OCI-LY3 (cell line): Measurements from ENCODE around the gene PMFBP1.

Source experiments
- H2AFZ ChIP-seq: fragments of 200-600, 300-600 bp; shearing (Covaris generic); 2 replicates; pipeline ENCODE4 v1.6.0; 2014; ENCODE audit warnings: antibody characterized with exemption, low read depth, low read length
- H3K27ac ChIP-seq: fragments of 200-600, 300-600 bp; sonication (generic); 2 replicates; pipeline ENCODE4 v1.5.1; 2014; ENCODE audit warnings: mild to moderate bottlenecking, low read length, moderate library complexity, mixed read lengths
- H3K27me3 ChIP-seq: fragments of 200-600, 300-600 bp; sonication (generic); 2 replicates; pipeline ENCODE4 v1.6.1; 2014; ENCODE audit warnings: low read depth, low read length, mixed read lengths
- H3K36me3 ChIP-seq: fragments of 200-600, 300-600 bp; sonication (generic); replicated peaks from 2 replicates; pipeline ENCODE3; 2014; ENCODE audit warnings: low read depth, low read length, mixed read lengths
- H3K4me1 ChIP-seq: fragments of 300-600, 200-600 bp; sonication (generic); 2 replicates; pipeline ENCODE4 v1.6.1; 2014; ENCODE audit warnings: low read length, mixed read lengths
- H3K4me2 ChIP-seq: fragments of 200-600, 300-600 bp; sonication (generic); 2 replicates; pipeline ENCODE4 v1.6.1; 2014; ENCODE audit warnings: low read length, mixed read lengths
- H3K4me3 ChIP-seq: fragments of 300-600, 200-600 bp; sonication (generic); 2 replicates; pipeline ENCODE4 v1.5.1; 2014; ENCODE audit warnings: antibody characterized with exemption, mild to moderate bottlenecking, low read length, moderate library complexity
- H3K79me2 ChIP-seq: fragments of 300-600, 200-600 bp; shearing (Covaris generic); 2 replicates; pipeline ENCODE4 v1.6.1; 2014; ENCODE audit warnings: mild to moderate bottlenecking, low read length, mixed read lengths
- H3K9ac ChIP-seq: fragments of 300-600, 200-600 bp; shearing (Covaris generic); 2 replicates; pipeline ENCODE4 v1.6.0; 2014; ENCODE audit warnings: mild to moderate bottlenecking, low read length, moderate library complexity
- H3K9me3 ChIP-seq: fragments of 200-600, 300-600 bp; shearing (Covaris generic); 2 replicates; pipeline ENCODE4 v1.6.1; 2014; ENCODE audit warnings: low read length, mixed read lengths; ENCODE audit not compliant: insufficient read depth
- H4K20me1 ChIP-seq: fragments of 200-600, 300-600 bp; sonication (generic); 2 replicates; pipeline ENCODE4 v1.6.1; 2016; ENCODE audit warnings: low read length, mixed read lengths; ENCODE audit not compliant: insufficient read depth
- EZH2phosphoT487 ChIP-seq: fragments of 200-600 bp; shearing (Covaris generic); IDR thresholded peaks from 2 replicates; pipeline ENCODE4 v1.6.1; 2018; ENCODE audit warnings: antibody characterized with exemption, mixed run types, low read depth
- TF ChIP-seq, protein P1 (sequence below): fragments of 200-600, 300-600 bp; sonication (generic); IDR thresholded peaks from 2 replicates; pipeline ENCODE4 v1.5.1; 2014; ENCODE audit warnings: antibody characterized with exemption, low read length, low read depth

PMFBP1 gene

DNA sequence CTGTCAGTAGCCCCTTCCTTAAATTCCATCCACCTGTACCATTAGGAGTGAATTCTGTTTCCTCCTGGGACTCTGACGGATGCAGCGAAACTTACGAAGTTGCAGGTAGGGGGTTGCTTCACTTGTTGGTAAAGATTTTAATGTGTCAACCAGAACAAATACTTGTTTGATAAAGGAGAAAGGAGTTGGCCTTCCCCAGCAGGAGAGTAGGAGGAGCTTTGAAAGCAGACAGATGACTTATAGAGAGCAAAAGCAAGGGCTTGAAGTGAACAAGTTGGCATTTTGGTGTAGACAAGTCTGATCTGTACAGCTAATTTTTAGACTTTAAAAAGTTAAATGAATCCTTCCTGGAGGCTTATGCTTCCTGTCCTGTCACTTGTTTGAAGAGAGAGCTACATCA, 38.1 kb upstream of the PMFBP1 start:
- H4K20me1 ChIP-seq, result no peaks in the 10 kb centered on the region
- H3K9ac ChIP-seq, result no peak overlapping the region
- no peaks in the 10 kb centered on the region for H3K79me2 ChIP-seq
- H3K36me3 ChIP-seq, result no peaks in the 10 kb centered on the region
- no peak overlapping the region for H2AFZ ChIP-seq
- H3K9me3 ChIP-seq, result peaks cover 4% of the 10 kb centered on the region; the same call in 1 of the 2 replicates
- H3K27ac ChIP-seq, result no peak overlapping the region
- H3K4me3 ChIP-seq, result no peak overlapping the region
- TF ChIP-seq EZH2phosphoT487, result no peak
- TF ChIP-seq, protein P1, sequence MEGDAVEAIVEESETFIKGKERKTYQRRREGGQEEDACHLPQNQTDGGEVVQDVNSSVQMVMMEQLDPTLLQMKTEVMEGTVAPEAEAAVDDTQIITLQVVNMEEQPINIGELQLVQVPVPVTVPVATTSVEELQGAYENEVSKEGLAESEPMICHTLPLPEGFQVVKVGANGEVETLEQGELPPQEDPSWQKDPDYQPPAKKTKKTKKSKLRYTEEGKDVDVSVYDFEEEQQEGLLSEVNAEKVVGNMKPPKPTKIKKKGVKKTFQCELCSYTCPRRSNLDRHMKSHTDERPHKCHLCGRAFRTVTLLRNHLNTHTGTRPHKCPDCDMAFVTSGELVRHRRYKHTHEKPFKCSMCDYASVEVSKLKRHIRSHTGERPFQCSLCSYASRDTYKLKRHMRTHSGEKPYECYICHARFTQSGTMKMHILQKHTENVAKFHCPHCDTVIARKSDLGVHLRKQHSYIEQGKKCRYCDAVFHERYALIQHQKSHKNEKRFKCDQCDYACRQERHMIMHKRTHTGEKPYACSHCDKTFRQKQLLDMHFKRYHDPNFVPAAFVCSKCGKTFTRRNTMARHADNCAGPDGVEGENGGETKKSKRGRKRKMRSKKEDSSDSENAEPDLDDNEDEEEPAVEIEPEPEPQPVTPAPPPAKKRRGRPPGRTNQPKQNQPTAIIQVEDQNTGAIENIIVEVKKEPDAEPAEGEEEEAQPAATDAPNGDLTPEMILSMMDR, result no peak
- peaks cover 8% of the 10 kb centered on the region for H3K4me1 ChIP-seq
- H3K4me2 ChIP-seq, result no peak overlapping the region
- no peaks in the 10 kb centered on the region for H3K27me3 ChIP-seq

DNA sequence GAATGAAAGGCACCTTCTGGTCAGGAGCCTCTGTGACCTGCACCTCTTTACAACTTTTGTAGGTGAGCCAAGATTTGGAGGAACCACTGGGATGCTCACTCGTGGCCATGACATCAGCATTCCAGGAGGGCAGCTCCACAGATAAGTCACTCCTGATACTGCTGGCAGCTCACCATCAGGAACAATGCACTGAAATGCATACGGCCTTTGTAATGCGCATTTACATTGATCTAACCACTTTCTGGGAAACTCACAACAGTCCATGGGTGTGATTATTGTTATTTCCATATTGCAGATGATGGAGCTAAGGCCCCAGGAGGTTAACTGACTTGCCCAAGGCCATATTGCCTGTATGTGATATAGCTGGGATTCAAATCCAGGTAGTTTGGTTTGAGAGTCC, 34.3 kb upstream of the PMFBP1 start:
- no peak overlapping the region for H2AFZ ChIP-seq
- H3K27me3 ChIP-seq, result no peaks in the 10 kb centered on the region
- TF ChIP-seq, protein P1, result no peak
- no peak for TF ChIP-seq EZH2phosphoT487
- no peaks in the 10 kb centered on the region for H3K9me3 ChIP-seq
- no peaks in the 10 kb centered on the region for H3K79me2 ChIP-seq
- H3K27ac ChIP-seq, result no peak overlapping the region
- no peak overlapping the region for H3K9ac ChIP-seq
- no peaks in the 10 kb centered on the region for H4K20me1 ChIP-seq
- H3K4me3 ChIP-seq, result no peak overlapping the region
- peaks cover 25% of the 10 kb centered on the region for H3K4me1 ChIP-seq
- H3K4me2 ChIP-seq, result no peak overlapping the region
- H3K36me3 ChIP-seq, result no peaks in the 10 kb centered on the region

DNA sequence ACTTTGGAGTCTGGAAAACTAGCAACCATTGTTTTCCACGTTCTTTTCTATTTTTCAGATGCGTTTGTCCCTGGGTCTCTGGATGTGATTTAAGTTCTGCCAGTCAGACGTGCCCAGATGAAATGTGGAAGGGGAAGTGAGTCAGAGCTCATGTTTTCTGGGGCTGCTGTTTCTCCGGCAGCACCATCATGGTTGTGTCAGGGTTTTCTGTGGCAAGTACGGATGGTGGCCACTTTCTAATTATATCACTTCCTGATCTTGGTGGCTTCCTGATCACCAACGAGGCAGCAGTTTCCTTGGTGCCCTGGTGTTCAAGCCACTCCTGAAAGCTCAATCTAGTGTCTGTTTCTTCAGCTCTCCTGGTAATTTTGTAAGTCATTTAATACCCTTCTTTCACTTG, 31.4 kb upstream of the PMFBP1 start:
- Histone ChIP-seq H3K27me3 (no peaks in the 10 kb centered on the region), H3K79me2 (no peaks in the 10 kb centered on the region), H3K9ac (peak overlapping the region; percentile 45; the same call in 1 of the 2 replicates), H2AFZ (peak overlapping the region; percentile 91), H3K4me1 (peaks cover 18% of the 10 kb centered on the region), H3K36me3 (no peaks in the 10 kb centered on the region), H3K4me2 (peak overlapping the region; percentile 57), H3K27ac (peak overlapping the region; percentile 44; the same call in 1 of the 2 replicates), H3K4me3 (peak overlapping the region; percentile 58), H4K20me1 (no peaks in the 10 kb centered on the region), H3K9me3 (no peaks in the 10 kb centered on the region)
- TF ChIP-seq, protein P1, result no peak
- TF ChIP-seq EZH2phosphoT487, result no peak

DNA sequence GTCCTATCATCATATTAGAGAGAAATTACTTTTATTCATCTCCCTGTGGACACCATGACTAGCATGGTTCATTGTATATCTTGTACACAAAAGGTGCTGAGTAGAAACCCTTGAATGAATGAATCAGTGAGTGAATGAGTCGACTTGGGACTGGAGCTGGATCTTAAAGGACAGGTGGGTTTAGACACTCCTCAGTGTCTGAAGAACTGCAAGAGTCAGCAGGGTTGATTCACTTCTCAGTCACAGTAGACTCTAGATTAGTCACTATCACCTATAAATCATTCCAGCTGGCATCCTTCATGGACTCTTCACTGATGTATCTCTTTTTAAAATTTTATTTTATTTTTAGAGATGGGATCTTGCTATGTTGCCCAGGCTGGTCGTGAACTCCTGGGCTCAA, 30.1 kb upstream of the PMFBP1 start:
- Histone ChIP-seq H3K36me3 (no peaks in the 10 kb centered on the region), H3K4me3 (no peak overlapping the region), H3K9me3 (no peaks in the 10 kb centered on the region), H4K20me1 (no peaks in the 10 kb centered on the region), H3K4me1 (peaks cover 18% of the 10 kb centered on the region), H2AFZ (no peak overlapping the region), H3K27me3 (no peaks in the 10 kb centered on the region), H3K27ac (no peak overlapping the region), H3K4me2 (no peak overlapping the region), H3K9ac (no peak overlapping the region), H3K79me2 (no peaks in the 10 kb centered on the region)
- TF ChIP-seq EZH2phosphoT487, result no peak
- TF ChIP-seq, protein P1, result no peak
